Measurements from ENCODE around the gene ROBO2. TPM values are rescaled to one million over a fixed set of nuclear protein-coding genes. Genes with fewer than 3 reads are reported as not detected.

Gene ROBO2
- total RNA-seq, 1 experiment from 2014 or later: not detected

DNA sequence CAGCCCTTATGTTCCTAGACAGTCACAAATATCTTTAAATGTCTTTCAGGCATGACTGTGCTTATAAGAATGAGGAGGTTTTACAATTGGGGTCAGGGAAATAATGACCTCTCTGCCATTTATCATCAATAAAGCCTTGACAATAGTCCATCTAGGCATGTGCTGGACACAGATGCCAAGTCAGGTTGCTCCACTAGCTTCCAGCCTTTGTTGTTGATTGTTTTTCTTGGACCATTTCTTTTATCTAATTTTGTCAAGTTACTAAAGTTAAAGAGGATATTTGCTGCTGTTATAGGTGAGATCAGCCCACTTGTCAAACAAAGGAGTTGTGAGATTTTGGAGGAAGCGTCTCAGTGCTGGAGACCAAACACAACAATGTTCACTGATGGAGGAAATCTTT lies 628.0 kb downstream of the ROBO2 start:
- no peaks in the 10 kb centered on the region for H3K79me2 ChIP-seq (ENCODE audit: insufficient read depth, low read length)

GRCh38 chr3:77668376-77668775 lies 628.5 kb downstream of the ROBO2 start:
- POLR2A ChIA-PET: no interaction called here
- Histone ChIP-seq H3K27ac (ENCODE audit: low read depth, low read length) (no peak overlapping the region), H2AFZ (ENCODE audit: low read depth, low read length, poor library complexity, severe bottlenecking) (no peak overlapping the region), H3K36me3 (ENCODE audit: control insufficient read depth in 1 of 2, insufficient read depth in 2 of 2, low read length in 2 of 2) (no peaks in the 10 kb centered on the region), H3K4me2 (ENCODE audit: low read length) (no peak overlapping the region), H3K4me1 (ENCODE audit: control insufficient read depth in 1 of 2, insufficient read depth in 2 of 2, low read length in 2 of 2) (no peaks in the 10 kb centered on the region), H4K20me1 (ENCODE audit: insufficient read depth) (no peaks in the 10 kb centered on the region), H3K79me2 (ENCODE audit: insufficient read depth, low read length) (no peaks in the 10 kb centered on the region), H3K9ac (ENCODE audit: low read length) (no peak overlapping the region), H3K9me3 (ENCODE audit: control insufficient read depth in 1 of 2, insufficient read depth in 1 of 2, low read depth in 1 of 2, low read length in 2 of 2) (peaks cover 4 to 19% of the 10 kb centered on the region in 2 experiments; a peak in 2 of 4 replicates), H3K27me3 (ENCODE audit: insufficient read depth, low read length) (no peaks in the 10 kb centered on the region), H3K4me3 (replicated peaks in 1 of 2; ENCODE audit: low read depth in 1 of 2, low read length in 2 of 2) (no peak overlapping the region), H3K9me2 (ENCODE audit: insufficient read depth) (no peaks in the 10 kb centered on the region)
- RAD21 ChIA-PET (ENCODE audit: low non-redundant PET in 1 of 2, low total read pairs in 2 of 2, uncharacterized antibody in 2 of 2, unreplicated experiment in 2 of 2): no interaction called here
- CTCF ChIA-PET: no interaction called here
- ATAC-seq: no peak
- DNase-seq (ENCODE audit: low read depth, low spot score): no peak
- BruUV-seq (replicated peaks): no TSS peak
- no peak for TF ChIP-seq TCF7L2 (IDR thresholded peaks at IDR 0.05; ENCODE audit: borderline replicate concordance, extremely low read depth, insufficient read depth, insufficient read length)
- no peak for TF ChIP-seq ZFX (IDR thresholded peaks at IDR 0.05)
- no peak for TF ChIP-seq EZH2 (IDR thresholded peaks at IDR 0.05)
- TF ChIP-seq SP1 (IDR thresholded peaks at IDR 0.05; ENCODE audit: low read depth): no peak
- TF ChIP-seq POLR2A (IDR thresholded peaks at IDR 0.05; ENCODE audit: borderline replicate concordance, extremely low read depth, insufficient read depth, insufficient read length): no peak
- intact Hi-C loops (cut with micrococcal nuclease): no loop called here

More for the DNA sequence above, 628.0 kb downstream of the ROBO2 start:
- Histone ChIP-seq H3K9me3 (ENCODE audit: control insufficient read depth in 1 of 2, insufficient read depth in 1 of 2, low read depth in 1 of 2, low read length in 2 of 2) (peaks cover 4 to 22% of the 10 kb centered on the region in 2 experiments; a peak in 2 of 4 replicates), H3K4me2 (ENCODE audit: low read length) (no peak overlapping the region), H3K27ac (ENCODE audit: low read depth, low read length) (no peak overlapping the region), H3K4me3 (replicated peaks in 1 of 2; ENCODE audit: low read depth in 1 of 2, low read length in 2 of 2) (no peak overlapping the region), H3K36me3 (ENCODE audit: control insufficient read depth in 1 of 2, insufficient read depth in 2 of 2, low read length in 2 of 2) (no peaks in the 10 kb centered on the region), H2AFZ (ENCODE audit: low read depth, low read length, poor library complexity, severe bottlenecking) (no peak overlapping the region), H3K27me3 (ENCODE audit: insufficient read depth, low read length) (no peaks in the 10 kb centered on the region), H3K9ac (ENCODE audit: low read length) (no peak overlapping the region), H4K20me1 (ENCODE audit: insufficient read depth) (no peaks in the 10 kb centered on the region), H3K9me2 (ENCODE audit: insufficient read depth) (no peaks in the 10 kb centered on the region), H3K4me1 (ENCODE audit: control insufficient read depth in 1 of 2, insufficient read depth in 2 of 2, low read length in 2 of 2) (no peaks in the 10 kb centered on the region)
- BruUV-seq (replicated peaks): no TSS peak
- TF ChIP-seq POLR2A (IDR thresholded peaks at IDR 0.05; ENCODE audit: borderline replicate concordance, extremely low read depth, insufficient read depth, insufficient read length) (no peak), YY1 (IDR thresholded peaks at IDR 0.05; ENCODE audit: extremely low read depth, insufficient replicate concordance, low read depth, low read length) (no peak), SRF (IDR thresholded peaks at IDR 0.05; ENCODE audit: low read depth) (no peak), SIN3A (IDR thresholded peaks at IDR 0.05; ENCODE audit: low read depth) (no peak), MAX (IDR thresholded peaks at IDR 0.05) (no peak), CBX3 (IDR thresholded peaks at IDR 0.05; ENCODE audit: low read depth) (no peak), EZH2 (IDR thresholded peaks at IDR 0.05) (no peak), CEBPB (IDR thresholded peaks at IDR 0.05; ENCODE audit: low read depth) (no peak)
- TF ChIP-seq, protein P1, sequence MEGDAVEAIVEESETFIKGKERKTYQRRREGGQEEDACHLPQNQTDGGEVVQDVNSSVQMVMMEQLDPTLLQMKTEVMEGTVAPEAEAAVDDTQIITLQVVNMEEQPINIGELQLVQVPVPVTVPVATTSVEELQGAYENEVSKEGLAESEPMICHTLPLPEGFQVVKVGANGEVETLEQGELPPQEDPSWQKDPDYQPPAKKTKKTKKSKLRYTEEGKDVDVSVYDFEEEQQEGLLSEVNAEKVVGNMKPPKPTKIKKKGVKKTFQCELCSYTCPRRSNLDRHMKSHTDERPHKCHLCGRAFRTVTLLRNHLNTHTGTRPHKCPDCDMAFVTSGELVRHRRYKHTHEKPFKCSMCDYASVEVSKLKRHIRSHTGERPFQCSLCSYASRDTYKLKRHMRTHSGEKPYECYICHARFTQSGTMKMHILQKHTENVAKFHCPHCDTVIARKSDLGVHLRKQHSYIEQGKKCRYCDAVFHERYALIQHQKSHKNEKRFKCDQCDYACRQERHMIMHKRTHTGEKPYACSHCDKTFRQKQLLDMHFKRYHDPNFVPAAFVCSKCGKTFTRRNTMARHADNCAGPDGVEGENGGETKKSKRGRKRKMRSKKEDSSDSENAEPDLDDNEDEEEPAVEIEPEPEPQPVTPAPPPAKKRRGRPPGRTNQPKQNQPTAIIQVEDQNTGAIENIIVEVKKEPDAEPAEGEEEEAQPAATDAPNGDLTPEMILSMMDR (IDR thresholded peaks at IDR 0.05 in 2 of 3, conservative IDR thresholded peaks at IDR 0.05 in 1 of 3; ENCODE audit: borderline replicate concordance in 1 of 3, insufficient read depth in 1 of 3, low read depth in 2 of 3, low read length in 2 of 3): no peak
- CTCF ChIA-PET: no interaction called here
- POLR2A ChIA-PET: no interaction called here
- DNase-seq (ENCODE audit: low read depth, low spot score): no peak
- ATAC-seq: no peak
- RAD21 ChIA-PET (ENCODE audit: low non-redundant PET in 1 of 2, low total read pairs in 2 of 2, uncharacterized antibody in 2 of 2, unreplicated experiment in 2 of 2): no interaction called here
- intact Hi-C loops (cut with micrococcal nuclease): no loop called here

All from HCT116 (cell line).